GM20431 (cell line): ENCODE measurements around the gene WDFY3.
"Not testable (repeated sequence)": the region's sequence is repeated elsewhere in the genome, so short reads cannot be mapped to it uniquely, and the experiment has no call there.

ENCODE experiments used
- in situ Hi-C: fragments of 300-500 bp; cut with MseI, MboI; formaldehyde crosslinking; loops from one replicate; pipeline ENCODE4 v1.15.0; 2020; ENCODE audit warnings: low sequenced_read_pairs; ENCODE audit not compliant: unreplicated experiment

Gene WDFY3

GRCh38 chr4:84866295-84866694 is 100.2 kb downstream of the WDFY3 start:
- in situ Hi-C loops: no loop called here

DNA sequence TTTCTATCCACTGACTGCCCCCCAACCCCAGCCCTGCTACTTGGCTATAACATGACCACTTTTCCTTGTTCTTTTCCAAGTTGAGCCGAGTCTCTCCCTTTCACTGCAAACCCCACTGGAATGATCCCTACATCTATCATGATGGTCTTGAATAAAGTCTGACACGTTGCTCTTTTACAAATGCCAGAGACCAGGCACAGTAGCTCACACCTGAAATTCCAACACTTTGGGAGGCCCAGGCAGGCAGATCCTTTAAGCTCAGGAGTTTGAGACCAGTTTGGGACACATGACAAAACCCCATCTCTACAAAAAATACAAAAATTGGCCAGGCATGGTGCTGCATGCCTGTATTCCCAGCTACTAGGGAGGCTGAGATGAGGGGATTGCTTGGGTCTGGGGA is 100.9 kb downstream of the WDFY3 start:
- in situ Hi-C loops: no loop called here

DNA sequence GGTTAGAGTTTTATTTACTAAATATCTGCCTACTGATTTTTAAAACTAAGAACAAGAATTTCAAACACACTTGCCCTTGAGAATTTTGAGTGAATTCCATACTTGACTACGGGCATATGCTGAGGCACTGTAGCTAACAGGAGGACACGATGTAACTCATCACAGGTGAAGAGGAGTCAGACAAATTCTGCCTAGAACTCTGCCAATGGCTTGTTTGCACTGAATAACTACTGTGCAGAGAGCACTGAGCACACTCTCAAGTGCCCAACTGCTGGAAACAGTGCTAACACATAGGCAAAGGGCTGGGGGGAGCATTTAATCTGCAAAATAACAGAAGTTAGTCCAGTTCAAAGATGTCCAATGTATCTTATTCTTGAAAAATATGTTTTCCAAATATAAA is 104.4 kb downstream of the WDFY3 start:
- in situ Hi-C loops: no loop called here

DNA sequence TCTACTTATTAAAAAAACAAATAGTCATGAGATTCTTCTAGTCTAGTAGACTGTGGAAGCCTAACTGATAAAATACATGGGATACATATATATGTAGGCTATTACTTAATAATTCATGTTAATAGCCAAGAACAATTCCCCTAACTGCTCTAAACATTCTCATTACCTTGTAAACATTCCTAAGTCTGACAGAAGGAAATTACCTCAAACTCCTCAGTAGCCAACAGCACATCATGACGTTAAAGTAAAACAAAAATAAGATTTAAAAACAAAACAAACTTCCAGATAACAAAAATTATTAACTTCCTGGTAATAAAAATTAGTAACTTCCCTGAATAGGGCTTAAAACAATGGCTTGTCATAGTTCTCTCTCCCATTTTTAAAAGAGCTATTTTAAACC is 109.2 kb downstream of the WDFY3 start:
- in situ Hi-C loops: no loop called here

- in situ Hi-C loops: no loop called here
Observed at GRCh38 chr4:84856468-84857049, 109.9 kb downstream of the WDFY3 start.

GRCh38 chr4:84855774-84856173 is 110.7 kb downstream of the WDFY3 start:
- in situ Hi-C loops: no loop called here

DNA sequence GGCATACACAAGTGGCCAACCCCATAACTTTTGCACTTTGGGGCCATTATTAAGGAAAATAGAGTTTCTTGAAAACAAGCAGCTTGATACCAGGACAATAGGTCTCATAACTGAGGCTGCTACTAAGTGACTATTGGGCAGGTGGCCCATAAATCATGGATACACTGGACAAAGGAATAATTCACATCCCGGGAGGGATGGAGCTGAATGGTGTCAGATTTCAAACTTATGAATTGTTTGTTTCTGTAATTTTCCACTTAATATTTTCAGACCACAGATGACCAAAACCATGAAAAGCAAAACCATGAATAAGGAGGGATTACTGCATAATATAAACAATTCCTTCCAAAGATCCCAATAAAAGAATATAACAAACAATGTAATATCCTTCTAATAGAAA is 114.4 kb downstream of the WDFY3 start:
- in situ Hi-C loops: no loop called here

DNA sequence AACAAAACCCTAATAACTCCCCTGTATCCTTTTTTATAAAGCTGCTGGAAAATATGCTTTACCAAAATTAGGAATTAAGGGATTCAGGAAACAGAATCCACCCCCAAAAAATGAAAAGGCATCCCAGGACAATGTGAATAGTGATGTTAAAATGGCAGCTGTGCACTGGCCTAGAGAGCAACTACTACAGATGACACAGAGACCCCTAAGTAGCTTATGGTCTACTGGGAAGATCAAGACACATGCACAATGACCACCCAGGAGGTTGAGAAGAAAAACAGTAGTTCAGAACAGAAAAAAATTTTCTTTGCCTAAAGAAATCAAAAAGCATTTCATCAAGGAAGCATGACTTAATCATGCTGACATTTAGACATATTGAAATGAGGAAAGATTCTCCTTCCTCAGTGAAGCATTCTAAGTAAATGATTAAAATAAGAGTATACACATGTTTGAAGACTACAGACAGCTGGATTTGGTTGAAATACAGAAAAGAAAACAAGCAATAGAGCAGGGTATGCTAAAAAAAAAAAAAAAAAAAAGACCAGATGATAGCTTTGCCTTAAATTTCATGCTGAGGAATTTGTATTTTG is 117.3 kb downstream of the WDFY3 start:
- in situ Hi-C loops: no loop called here

GRCh38 chr4:84848432-84848831 is 118.1 kb downstream of the WDFY3 start:
- in situ Hi-C loops: no loop called here

DNA sequence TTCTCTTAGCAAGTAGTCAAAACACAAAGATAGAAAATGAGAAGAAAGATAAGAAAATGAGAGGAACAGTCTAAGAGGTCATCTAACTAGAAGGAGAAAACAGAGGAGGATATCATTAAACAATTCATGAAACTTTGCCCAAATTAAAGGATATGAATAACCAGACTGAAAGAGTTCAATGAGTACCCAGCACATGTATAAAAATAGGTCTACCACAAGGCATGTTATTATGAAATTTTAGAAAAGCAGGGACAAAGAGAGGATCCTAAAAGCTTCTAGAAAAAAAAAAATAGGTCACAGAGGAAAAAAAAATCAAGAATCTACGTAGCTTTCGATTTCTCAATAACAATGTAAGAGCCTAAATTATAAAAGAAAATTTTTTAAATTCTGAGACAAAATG is 118.5 kb downstream of the WDFY3 start:
- in situ Hi-C loops: no loop called here

GRCh38 chr4:84846985-84847384 is 119.5 kb downstream of the WDFY3 start:
- in situ Hi-C loops: no loop called here

DNA sequence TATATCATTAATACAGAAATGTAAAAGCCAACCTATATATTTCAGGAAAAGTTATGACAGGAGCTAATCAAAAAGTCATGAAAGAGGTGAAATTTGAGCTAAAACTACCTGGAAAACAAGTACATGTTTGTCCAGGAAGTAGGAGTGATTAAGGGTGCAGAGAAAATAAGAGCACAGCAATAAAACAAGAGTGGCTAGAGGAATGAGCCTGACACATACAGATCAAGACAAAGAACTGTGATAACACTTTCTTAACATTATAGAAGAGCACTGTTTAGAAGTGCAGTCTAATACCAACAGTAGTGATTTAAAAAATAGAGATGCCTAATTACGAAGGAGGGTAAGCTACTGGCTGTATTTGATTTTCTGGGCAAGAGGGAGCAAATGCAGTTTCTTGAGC is 125.1 kb downstream of the WDFY3 start:
- in situ Hi-C loops: no loop called here

- in situ Hi-C loops: no loop called here
Observed at GRCh38 chr4:84837751-84838150, 128.7 kb downstream of the WDFY3 start.

DNA sequence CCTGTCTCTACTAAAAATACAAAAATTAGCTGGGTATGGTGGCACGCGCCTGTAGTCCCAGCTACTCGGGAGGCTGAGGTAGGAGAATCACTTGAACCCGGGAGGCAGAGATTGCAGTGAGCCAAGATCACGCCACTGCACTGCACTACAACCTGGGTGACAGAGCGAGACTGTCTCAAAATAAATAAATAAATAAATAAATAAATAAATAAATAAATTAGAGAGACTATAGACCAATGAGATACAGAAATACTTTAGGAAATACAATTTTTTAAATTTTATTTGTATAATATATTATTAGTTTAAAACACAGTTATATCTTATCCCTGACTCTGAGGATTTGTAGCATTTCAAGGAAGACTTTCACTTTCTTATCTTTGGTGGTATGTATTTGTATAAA is 136.9 kb downstream of the WDFY3 start:
- in situ Hi-C loops: not testable (repeated sequence)

DNA sequence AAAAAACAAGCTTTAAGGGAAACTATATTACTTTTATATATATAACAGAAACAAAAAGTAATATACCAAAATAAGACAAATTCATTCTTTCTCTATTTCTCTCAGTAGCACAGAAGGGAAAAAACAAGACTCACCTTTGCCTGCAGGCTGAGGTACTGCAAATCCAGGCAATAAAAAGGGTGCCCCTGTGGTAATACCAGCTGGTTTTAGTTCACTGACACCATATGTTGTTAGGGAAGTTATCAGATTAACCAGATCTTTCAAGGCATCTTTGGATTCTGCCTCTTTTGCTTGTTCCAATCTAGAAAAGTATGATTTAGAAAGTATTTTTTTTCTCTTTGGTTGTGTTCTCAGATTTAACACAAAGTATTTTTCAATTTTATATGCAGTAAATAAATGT is 139.8 kb downstream of the WDFY3 start:
- in situ Hi-C loops: no loop called here

DNA sequence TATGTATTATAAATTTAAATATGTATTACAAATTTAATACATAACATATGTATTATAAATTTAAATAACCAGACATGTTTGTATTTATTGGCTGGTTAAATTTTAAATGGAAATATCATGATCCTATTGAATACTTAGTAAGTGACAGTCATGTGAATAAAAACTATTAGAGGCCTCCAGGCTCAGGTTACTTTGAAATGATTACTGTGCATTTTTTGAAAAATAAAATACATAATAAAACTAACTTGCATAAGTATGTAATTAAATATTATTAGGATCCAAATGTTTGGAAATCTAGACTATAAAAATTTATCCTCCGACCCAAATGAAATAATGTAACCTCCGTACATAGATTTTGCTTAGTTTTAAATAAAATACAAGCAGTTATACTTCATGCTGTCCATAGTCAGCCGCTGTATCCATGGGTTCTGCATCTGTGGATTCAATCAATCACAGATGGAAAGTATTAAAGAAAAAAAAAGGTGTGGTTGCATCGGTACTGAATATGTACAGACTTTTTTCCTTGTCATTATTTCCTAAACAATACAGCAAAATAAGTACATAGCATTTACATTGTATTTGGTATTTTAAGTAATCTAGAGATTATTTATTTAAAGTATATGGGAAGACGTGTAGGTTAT is 140.7 kb downstream of the WDFY3 start:
- in situ Hi-C loops: no loop called here

GRCh38 chr4:84821064-84821463 is 145.4 kb downstream of the WDFY3 start:
- in situ Hi-C loops: no loop called here

GRCh38 chr4:84814094-84814750 is 152.3 kb downstream of the WDFY3 start:
- in situ Hi-C loops: no loop called here

DNA sequence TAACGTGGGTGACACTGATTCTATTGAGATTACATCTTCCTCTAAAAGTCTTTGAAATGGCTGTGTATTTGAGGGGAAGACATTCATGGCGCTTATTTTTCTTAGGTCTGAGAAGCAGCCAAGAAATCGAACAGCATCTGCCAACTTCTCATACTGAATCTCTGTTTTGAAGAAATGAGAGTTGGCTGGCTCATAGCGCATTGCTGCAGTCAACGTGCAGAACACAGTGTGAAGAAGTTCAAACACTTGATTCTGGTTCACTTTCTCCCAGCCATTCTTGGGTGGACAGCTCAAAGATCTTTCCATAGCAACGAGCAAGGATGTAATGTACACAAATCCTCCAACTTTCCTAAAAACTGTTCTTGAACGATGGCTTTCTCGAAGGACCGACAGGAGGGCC is 156.5 kb downstream of the WDFY3 start:
- in situ Hi-C loops: no loop called here

DNA sequence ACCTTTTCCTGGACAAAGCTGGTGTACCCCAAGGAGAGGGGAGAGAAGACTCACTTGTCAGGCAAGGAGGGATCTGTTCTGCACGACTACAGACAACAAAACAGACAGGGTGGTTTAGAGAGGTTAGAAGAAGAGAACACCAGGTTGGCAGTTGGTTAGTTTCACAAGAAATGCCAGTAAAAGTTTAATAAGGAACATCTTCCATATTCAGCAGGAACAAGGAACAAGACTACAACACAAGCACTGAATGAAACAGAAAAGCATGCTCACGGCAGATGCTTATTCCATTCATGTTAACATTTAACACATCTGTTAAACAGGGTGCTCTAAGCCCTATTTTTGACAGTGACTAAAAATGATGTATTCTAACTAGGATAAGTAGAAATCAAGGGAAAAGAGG is 158.2 kb downstream of the WDFY3 start:
- in situ Hi-C loops: no loop called here

DNA sequence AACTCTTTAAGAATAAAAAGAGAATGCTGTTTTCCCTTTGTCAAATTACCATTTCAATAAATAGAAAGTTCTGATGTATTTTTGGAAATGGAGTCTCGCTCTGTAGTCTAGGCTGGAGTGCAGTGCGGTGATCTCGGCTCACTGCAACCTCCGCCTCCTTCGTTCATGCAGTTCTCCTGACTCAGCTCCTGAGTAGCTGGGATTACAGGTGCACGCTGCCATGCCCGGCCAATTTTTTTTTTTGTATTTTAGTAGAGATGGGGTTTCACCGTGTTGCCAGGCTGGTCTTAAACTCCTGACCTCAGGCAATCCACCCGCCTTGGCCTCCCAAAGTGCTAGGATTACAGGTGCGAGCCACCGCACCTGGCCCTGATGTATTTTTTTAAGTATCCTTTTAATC is 159.9 kb downstream of the WDFY3 start:
- in situ Hi-C loops: not testable (repeated sequence)
